ENCODE results near the gene FREY1. TPM values are rescaled to one million over a fixed set of nuclear protein-coding genes. Genes with fewer than 3 reads are reported as not detected.

The FREY1 gene
- total RNA-seq, 4 donors from 2014 or later = not detected

DNA sequence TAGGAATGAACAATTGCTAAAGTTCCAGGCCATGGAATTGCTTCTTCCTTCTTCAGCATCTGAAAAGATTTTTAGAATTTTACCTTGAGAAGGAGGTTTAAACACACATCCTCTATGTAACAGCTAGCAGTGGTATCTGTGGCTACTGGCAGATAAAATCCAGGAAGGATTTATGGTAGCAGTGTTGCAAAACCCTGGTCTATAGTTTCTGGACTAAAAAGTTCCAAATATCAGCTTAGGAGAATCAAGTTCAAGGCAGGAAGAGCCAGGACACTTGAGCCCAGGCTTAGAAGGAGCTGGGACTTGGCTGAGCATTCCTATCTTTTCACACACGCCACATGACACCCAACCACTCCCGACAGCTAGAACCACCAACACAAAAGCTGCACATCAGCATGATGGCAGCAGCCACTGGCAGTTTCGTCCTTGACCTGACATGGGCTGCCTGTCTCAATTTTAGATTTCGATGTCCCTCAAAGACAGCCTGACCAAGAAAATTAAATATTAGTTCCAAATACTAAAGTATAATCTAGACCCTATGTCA is 29.5 kb upstream of the FREY1 start:
- in situ Hi-C loops (cut with MboI; ENCODE audit: low sequenced_read_pairs in 4 of 4) = no loop called here

DNA sequence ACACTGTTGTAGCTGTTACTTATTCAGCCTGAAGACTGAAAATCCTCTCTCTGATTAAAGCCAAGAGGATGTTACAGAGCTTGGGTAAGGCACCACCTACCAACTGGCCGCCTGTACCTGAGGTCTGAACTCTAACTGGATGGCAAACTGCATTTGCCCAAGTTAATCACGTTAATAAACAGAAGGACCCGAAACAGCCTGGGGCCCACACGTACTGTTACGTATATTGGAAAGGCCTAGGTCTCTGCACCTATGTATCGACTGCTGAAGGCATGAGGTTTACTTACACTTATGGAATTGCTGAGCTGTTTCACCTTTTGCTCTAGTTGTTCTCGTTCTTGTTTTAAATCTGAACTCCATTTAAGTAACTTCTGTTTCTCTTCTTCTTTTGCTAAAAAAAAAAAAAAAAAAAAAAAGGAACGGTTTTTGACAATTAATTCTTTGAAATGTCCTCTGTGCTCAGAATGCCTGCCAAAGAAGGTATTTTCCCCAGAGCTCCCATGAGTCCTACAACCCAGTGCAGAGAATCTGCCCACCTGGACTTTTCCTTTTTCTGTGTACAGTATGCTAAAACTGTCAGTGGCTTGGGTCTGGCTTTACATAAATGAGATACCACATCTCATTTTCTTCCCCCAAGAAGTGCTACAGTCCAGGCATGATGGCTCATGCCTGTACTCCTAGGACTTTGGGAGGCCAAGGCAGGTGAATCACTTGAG is 28.4 kb upstream of the FREY1 start:
- TF ChIP-seq, protein P1, sequence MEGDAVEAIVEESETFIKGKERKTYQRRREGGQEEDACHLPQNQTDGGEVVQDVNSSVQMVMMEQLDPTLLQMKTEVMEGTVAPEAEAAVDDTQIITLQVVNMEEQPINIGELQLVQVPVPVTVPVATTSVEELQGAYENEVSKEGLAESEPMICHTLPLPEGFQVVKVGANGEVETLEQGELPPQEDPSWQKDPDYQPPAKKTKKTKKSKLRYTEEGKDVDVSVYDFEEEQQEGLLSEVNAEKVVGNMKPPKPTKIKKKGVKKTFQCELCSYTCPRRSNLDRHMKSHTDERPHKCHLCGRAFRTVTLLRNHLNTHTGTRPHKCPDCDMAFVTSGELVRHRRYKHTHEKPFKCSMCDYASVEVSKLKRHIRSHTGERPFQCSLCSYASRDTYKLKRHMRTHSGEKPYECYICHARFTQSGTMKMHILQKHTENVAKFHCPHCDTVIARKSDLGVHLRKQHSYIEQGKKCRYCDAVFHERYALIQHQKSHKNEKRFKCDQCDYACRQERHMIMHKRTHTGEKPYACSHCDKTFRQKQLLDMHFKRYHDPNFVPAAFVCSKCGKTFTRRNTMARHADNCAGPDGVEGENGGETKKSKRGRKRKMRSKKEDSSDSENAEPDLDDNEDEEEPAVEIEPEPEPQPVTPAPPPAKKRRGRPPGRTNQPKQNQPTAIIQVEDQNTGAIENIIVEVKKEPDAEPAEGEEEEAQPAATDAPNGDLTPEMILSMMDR (IDR thresholded peaks at IDR 0.05 in 4 of 5, conservative IDR thresholded peaks at IDR 0.05 in 1 of 5) = no peak
- TF ChIP-seq POLR2A (IDR thresholded peaks at IDR 0.05) = no peak
- H3K27ac ChIP-seq = no peak overlapping the region
- no peaks in the 10 kb centered on the region for H3K27me3 ChIP-seq
- H3K36me3 ChIP-seq = peaks cover 0 to 42% of the 10 kb centered on the region in 2 donors
- in situ Hi-C loops (cut with MboI; ENCODE audit: low sequenced_read_pairs in 4 of 4) = no loop called here
- no peaks in the 10 kb centered on the region for H3K9me3 ChIP-seq
- intact Hi-C loops (cut with DNase I; ENCODE audit: low total_unique reads) = no loop called here
- ATAC-seq = no peak
- H3K4me1 ChIP-seq = peaks cover 0 to 8% of the 10 kb centered on the region in 2 donors
- H3K4me3 ChIP-seq = no peak overlapping the region
- no peak for DNase-seq

More for the DNA sequence above, 29.5 kb upstream of the FREY1 start:
- Histone ChIP-seq H3K4me3 (no peak overlapping the region), H3K36me3 (peaks cover 0 to 44% of the 10 kb centered on the region in 2 donors), H3K4me1 (peaks cover 0 to 7% of the 10 kb centered on the region in 2 donors), H3K27me3 (no peaks in the 10 kb centered on the region), H3K27ac (peak overlapping the region in 1 of 4 donors; percentile 42), H3K9me3 (no peaks in the 10 kb centered on the region)
- TF ChIP-seq, protein P1 (IDR thresholded peaks at IDR 0.05 in 4 of 5, conservative IDR thresholded peaks at IDR 0.05 in 1 of 5) = no peak
- TF ChIP-seq POLR2A (IDR thresholded peaks at IDR 0.05) = no peak
- peak; percentile 40 to 56 for ATAC-seq
- DNase-seq = no peak
- intact Hi-C loops (cut with DNase I; ENCODE audit: low total_unique reads) = no loop called here

DNA sequence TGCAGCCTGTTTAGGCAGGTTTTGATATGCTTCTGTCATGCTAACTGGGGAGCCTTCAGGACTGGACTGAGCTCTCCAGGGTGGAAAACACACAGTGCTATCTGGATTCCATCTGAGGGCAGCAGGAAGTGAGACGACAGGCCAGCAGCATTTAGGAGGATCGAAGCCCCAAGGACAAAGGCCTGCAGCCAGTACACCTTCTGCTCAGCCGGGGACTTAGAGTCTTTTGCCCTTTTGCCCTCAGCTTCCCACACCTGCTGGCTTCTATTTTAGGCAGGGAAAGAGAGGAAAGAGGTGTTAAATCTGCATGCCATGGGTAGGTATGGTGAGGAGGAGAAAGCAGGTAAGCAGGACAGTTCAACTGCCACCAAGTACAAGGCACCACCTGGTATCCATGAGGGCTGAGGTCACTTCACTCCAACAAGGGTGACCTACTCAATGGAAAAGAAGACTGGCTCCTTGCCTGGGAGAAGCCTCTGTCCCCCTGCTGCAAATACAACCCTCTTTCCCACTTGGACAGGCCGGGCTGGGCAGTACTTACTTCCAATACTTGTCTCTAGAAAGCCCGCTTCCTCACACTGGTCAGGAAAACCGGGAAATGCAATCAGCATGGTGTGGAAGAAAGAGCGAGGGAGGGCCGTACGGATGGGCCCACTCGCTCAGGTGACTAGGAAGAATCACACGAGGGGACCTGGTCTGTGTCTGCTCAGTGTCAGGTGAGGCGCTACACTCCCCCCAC is 27.7 kb upstream of the FREY1 start:
- TF ChIP-seq, protein P1 (IDR thresholded peaks at IDR 0.05 in 4 of 5, conservative IDR thresholded peaks at IDR 0.05 in 1 of 5) = no peak
- TF ChIP-seq POLR2A (IDR thresholded peaks at IDR 0.05) = no peak
- Histone ChIP-seq H3K27me3 (no peaks in the 10 kb centered on the region), H3K36me3 (peaks cover 0 to 42% of the 10 kb centered on the region in 2 donors), H3K4me1 (peaks cover 3 to 12% of the 10 kb centered on the region in 2 donors), H3K9me3 (no peaks in the 10 kb centered on the region), H3K27ac (no peak overlapping the region), H3K4me3 (no peak overlapping the region)
- ATAC-seq (no peak), DNase-seq (no peak)
- in situ Hi-C loops (cut with MboI; ENCODE audit: low sequenced_read_pairs in 4 of 4) = no loop called here
- intact Hi-C loops (cut with DNase I; ENCODE audit: low total_unique reads) = no loop called here

DNA sequence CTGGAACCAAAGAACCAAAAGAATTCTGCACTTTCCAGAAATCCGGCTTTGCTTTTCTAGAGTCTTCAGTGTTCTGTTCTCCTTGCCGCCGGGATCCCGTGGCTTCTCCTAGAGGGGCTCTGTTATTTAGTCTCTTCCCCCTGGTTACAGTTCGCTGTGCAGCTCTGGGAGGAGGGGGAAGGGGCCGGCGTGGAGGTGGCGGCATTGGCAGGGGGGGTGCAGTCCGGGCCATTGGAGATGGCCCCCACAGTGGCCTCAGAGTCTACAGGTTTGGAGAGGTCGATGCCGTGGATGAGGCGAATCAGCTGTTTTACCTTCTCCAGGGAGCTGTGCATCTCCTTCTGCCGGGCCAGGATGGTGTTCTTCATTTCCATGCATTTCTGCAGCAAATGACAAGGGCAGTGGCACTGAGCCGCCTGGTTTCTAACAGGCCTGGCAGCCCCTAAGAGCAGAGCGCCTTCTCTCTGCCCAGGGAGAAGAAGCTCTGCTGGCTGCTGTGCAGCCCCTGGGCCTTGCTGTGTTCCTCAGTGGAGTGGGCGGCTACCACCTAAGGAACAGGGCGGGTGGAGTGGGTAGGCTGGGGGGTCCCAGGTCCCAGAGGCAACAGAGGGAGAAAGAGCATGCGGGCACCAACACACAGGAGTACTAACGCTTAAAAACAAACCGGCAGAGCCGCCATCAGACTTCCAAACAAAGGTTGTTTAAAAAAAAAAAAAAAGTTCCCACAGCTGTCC is 26.9 kb upstream of the FREY1 start:
- peaks cover 3 to 12% of the 10 kb centered on the region in 2 donors for H3K4me1 ChIP-seq
- no peak for ATAC-seq
- DNase-seq = no peak
- intact Hi-C loops (cut with DNase I; ENCODE audit: low total_unique reads) = no loop called here
- peaks cover 0 to 42% of the 10 kb centered on the region in 2 donors for H3K36me3 ChIP-seq
- H3K27me3 ChIP-seq = no peaks in the 10 kb centered on the region
- TF ChIP-seq, protein P1 (IDR thresholded peaks at IDR 0.05 in 4 of 5, conservative IDR thresholded peaks at IDR 0.05 in 1 of 5) = no peak
- TF ChIP-seq POLR2A (IDR thresholded peaks at IDR 0.05) = no peak
- no peaks in the 10 kb centered on the region for H3K9me3 ChIP-seq
- no peak overlapping the region for H3K4me3 ChIP-seq
- no peak overlapping the region for H3K27ac ChIP-seq
- in situ Hi-C loops (cut with MboI; ENCODE audit: low sequenced_read_pairs in 4 of 4) = no loop called here
